Fibroblast of peridontal ligament (primary cell): Measurements from ENCODE around the gene MIPEP.
"Not testable (repeated sequence)": the region's sequence is repeated elsewhere in the genome, so short reads cannot be mapped to it uniquely, and the experiment has no call there.

Experiments
- DNase-seq: peaks from one replicate; pipeline ENCODE4 v3.0.0-alpha.2; 2010; ENCODE audit errors: extremely low read depth

The MIPEP gene

DNA sequence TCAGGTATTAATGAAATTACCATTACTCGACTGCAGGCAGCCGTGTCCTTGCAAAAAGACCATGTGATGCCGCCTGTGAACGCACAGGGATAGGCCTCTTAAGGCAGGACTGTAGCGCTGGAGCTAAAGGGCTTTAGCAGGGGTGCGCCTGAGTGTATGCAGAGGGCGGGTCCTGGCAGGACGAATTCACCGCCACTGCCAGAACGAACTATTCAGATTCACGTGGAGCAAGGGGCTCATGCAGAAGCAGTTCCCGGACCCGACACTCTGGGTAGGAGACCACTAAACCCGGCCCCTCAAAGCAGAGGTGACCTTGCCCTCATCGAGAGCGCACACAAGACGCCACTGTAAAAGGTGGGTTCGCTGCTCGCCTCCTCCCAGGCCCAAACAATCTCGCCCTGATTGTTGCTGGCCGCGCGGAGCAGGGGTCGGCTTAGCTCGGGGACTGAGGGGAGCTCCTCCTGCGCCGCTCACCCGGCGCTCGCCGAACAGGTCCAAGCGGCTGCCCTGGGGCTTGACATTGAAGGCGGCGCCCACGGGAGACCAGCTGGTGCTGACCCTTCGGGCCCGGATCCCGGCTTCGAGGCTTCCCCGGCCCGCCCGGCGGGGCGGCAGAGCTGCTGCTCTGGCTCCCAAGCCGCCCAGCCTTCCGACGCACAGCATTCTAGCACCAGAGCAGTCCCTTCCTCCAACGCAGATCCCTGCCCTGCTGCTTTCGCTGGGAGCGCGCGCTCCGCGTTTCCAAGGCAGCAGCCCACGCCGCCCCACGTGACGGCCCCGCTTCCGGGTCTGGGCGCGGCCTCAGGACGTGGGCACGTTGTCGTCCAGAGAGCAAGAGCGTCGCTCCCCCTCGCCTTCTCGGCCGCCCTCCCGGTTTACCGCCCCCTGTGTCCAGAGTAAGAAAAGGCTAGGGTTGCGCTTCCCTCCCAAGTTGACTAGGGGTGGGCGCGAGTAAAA, at the start of gene MIPEP:
Gene MIPEP (minus strand): TSS at position 743 of the 957 bp plus-strand sequence. CDS start 80 bp downstream, at position 663.
- peak; percentile 91 for DNase-seq

DNA sequence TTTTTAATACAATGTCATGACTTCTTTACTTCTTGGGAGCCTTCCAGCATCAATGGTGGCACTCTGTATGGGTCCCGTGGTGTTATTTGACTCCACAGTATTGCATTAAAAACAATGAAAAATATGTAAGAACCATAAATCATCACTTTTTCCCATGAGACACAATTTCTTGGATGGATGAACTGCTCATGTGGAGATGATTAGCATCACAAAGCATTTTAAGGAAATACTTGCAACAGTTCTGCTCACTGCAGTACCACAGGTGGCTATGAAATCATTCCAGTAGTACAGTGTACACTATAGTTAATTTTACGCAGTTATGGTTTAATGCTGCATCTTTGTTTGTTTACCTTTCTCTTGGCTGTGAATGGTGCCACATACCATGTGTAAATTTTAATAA, 45.3 kb upstream of the MIPEP start:
- DNase-seq: peak; percentile 96

DNA sequence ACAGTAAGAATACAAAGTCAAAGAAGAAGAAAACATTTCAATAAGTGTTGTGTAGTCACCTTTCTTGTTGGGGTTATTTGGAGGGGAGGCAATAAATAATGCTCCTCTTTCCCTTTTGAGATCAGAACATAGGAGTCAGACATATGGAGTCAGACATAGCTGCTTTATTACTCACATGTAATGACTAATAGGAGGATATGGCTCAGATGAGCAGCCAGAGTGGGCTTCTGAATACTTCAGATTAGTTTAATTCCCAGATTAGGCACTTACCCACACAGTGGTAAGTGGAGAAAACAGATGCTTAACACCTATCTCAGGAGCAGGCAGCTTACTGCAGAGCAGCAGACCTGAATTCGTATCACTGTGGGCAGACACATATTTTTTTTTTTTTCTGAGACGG, 39.8 kb upstream of the MIPEP start:
- DNase-seq: peak; percentile 53

DNA sequence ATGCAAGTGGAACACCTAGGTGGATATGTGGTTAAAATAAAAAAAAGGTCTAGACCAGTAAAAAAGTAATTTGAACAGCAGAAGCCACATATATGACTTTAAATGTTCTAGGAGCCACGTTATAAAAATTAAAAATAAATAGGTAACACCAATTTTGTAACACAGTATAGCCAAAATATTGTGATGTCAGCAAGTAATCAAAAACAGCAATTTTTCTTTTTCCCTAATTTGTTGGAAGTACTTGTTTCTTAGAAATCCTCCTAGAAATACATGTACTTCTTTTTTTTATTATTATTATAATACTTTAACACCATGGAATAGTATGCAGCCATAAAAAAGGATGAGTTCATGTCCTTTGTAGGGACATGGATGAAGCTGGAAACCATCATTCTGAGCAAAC, 33.8 kb upstream of the MIPEP start:
- DNase-seq: no peak

DNA sequence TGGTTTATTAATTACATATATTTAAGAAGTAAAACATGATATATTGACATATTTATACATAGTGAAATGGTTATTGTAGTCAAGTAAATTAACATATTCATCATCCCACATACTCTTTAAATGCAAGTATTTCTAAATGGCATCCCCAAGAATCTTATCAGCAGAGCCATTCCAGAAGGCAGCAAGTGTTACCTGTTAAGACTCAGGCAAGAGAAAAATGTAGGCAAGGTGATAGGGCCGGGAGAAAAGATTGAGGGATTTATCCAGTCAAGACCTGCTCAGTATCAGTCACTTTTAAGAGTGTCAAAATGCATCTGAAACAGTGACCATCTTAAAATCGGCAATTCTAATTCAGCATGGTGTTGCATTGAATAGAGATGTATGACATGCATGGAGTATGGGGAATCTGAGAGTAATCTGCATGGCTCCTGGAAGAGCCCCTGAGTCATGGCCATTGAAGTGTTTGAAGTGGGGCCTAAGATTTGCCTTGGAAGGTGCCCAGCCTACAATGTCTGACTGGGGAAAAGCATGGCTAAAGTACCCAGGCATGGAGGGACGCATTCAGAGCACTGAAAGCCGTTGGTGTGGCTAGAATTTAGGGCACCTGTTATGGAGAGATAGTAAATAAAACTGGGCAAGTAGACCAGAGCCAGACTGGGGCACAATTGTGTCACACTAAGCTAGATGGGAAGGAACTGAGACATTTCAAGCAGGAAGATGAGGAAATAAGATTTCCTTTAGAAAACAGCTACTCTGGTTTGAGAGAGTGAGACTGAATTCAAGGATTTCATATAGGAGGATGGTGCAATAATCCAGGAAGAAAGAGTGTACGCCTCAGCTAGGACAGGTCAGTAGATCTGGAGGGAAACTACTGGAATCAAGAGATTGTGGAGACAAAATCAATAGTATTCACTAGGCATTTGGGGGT, 33.1 kb upstream of the MIPEP start:
- DNase-seq: no peak

DNA sequence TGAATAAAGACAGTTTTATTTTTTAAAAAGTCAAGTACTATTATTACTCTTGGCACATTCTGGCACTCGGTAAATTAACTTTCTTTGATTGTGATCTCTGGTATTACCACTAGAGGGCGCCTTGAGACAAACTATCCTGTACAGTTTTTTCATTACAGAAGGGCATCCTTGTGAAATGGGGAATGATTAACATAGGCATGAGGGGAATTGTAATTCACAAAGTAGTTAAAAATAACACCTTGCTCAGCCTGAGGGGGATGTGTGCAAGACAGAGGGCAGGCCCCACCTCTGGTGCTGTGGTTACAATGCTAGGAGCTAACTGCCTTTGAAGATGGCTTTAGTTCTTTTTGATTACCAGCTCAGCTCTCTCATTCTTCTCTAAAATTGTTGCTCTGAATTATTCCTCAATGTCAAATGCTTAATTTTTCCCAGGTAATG, 32.3 kb upstream of the MIPEP start:
- peak; percentile 75 for DNase-seq

DNA sequence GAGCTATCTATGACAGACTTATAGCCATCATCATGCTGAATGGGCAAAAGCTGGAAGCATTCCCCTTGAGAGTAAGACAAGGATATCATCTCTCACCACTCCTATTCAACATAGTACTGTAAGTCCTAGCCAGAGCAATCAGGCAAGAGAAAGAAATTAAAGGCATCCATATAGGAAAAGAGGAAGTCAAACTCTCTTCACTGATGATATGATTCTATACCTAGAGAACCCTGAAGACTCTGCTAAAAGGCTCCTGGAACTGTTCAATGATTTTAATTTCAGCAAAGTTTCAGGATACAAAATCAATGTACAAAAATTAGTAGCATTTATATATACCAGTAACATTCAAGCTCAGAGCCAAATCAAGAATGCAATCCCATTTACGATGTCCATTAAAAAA, 29.8 kb upstream of the MIPEP start:
- DNase-seq: no peak

DNA sequence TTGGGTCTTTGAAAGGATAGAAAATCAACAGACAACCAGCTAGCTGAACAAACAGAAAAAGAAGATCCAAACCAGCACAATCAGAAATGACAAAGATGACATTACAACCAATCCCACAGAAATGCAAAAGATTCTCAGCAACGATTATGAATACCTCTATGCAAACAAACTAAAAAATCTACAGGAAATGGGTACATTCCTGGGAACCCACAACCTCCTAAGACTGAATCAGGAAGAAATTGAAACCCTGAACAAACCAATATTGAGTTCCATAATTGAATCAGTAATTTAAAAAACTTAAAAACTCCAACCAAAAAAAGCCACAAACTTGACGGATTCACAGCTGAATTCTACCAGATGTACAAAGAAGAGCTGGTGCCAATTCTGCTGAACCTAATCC, 29.0 kb upstream of the MIPEP start:
- DNase-seq: peak; percentile 55

DNA sequence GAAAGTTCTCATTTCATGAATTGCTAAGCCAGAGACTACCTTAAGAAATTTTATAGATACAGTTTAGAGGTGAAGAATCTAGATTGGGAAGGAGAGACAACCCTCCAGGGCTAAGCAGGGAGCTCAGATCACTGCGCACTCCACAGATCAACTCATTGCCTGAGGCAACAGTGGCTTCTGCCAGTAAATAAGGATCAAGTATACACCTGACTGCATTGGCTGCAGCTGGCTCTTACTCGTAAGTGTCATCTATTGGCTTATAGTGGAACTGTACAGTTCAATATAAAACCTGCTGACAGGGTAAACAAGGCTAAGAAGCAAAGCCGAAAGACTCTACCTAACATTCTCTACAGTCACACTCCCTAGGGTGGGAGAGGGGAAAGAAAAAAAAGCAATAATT, 26.1 kb upstream of the MIPEP start:
- DNase-seq: no peak

DNA sequence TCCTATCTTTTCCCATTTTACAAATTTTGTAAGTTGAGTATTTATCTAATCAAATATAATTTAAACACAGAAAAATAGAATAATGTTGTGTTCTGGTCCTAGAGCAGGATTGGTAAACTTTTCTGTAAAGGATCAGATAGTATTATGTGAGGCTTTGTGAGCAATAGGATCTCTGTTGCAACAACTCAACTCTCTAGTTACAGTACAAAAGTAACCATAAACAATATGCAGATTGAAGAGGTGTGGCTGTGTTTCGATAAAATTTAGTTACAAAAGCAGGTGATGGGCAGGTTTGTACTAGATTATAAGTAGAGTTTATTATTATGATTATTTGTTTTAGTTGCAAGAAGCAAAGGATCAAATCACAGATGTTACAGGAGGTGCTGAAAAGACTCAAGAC, 23.3 kb upstream of the MIPEP start:
- no peak for DNase-seq

DNA sequence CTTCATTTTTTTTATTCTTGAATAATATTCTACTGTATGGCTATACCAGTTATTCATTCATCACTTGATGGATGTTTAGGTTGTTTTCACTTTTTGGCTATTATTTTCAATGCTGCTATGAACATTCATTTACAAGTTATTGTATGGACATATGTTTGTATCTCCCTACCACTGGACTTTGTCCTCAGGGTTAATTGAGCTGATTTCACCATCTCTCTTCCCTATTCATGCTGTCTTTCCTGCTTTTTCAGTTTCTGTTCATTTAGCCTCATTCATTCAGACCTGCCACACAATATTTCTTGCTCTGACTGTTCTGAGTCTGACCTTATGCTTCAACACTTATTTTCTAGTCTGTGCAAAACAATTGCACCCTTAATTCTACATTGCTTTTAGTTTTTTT, 20.4 kb upstream of the MIPEP start:
- no peak for DNase-seq

DNA sequence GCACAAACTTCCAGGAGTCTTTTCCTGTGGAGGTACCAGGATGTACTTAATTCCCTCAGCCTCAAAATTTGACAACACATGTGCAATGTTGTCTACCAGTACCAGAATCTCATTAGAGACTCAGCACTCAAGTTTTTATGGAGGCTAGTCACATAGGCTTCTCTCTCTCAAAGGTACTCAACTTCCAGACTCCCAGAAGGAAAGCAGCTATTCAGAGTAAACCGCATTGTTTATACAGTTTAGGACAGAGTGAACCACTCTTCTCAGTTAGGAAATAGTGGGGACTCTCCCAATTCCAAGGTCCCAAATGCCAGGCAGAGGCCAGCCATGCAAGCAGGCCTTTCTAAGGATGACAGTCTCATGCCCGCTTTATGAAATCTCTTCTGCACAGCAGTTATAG, 16.6 kb upstream of the MIPEP start:
- DNase-seq: no peak

DNA sequence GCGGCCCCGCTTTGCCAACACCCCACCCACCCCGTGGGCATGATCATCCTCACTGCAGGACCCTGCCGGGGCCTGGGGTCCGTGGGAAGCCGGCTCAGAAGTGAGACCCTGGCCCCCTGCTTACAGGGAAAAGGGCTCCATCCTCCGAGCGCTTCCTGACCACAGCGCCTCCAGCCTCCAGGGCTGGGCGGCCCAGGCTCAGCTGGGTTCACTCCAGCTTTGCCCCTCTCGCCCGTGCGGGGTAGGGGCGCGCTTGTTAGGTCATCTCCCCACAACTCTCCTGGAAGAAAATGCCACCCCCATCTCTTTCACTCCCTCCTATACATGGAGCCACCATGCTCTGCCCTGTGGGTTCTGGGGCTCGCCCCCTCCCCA, 14.7 kb upstream of the MIPEP start:
- no peak for DNase-seq

DNA sequence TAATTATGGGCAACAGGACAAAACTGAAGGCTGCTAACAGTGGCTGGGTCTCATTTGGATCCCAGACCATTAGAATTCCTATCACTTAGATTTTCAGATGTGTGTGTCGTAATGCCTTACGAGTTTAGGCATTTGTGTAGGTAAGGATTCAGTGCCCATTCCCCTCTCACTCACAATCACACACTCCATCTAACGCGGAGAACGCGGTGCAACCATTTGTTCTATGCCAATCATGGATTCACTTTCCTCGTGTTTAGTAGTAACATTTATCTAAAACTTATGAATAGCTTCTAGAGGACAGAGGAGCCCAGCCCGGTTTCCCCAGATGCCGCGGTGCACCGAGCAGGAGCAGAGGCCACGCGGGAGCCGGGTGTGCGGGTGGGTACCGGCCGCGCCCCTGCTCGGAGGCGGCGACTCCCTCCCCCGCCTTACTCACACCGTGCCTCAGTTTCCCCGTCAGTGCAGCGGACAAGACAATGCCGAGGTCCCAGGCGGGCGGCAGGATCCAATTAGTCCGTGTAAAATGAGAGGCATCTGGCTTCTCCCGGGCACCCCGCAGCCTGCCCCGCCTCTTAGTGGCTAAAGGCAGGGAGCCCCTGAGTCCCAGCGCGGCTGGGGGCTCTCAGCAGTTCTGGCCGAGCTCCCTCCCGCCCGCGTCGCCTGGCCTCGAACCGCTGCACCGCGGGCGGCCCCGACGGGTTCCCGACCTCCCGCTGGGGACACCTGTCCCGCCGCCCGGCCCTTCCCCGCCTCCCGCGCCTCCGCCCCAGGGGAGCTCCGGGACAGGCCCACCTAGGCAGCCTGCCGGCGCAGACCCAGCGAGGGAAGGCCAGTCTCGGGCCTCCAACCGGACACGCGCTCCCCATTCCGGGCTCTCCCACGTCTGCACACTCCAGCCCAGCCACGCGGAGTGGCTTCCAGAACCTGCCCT, 14.0 kb upstream of the MIPEP start:
- DNase-seq: no peak

DNA sequence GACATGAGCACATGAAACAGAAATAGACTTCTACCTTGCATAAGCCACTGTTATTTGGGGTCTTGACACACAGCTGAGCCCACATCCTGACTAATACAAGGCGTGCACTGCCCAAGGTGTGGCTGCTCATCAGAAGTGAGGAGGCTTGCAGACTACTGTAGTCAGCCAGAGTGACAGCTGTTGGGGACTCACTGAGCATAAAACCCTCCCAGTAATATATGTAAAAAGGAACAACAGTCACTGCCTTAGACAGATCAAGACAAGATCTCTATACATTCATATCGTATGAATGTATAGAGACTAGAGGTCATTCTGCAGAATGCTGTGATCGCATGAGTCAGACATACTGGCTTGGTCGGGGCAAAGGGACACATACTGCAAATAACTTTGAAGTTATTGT, 12.2 kb upstream of the MIPEP start:
- no peak for DNase-seq

DNA sequence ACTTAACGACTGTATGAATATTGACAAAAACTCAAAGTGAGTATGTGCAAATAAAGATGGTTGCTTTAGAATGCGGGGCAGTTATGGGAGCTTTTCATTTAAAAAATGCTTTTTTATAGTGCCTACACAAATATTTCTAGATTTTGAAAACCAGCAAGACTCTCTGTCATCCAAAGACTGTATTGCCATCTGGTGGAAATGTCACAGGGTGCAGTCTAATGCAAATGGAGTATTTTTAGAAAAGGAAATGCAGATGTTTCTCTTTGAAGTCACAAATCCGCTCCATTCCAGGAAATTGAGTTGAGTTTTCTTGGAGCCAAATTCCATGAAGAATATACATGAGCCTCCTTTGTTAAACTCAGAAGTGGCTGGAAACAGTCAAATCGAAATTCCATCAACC, 10.4 kb upstream of the MIPEP start:
- peak; percentile 75 for DNase-seq

DNA sequence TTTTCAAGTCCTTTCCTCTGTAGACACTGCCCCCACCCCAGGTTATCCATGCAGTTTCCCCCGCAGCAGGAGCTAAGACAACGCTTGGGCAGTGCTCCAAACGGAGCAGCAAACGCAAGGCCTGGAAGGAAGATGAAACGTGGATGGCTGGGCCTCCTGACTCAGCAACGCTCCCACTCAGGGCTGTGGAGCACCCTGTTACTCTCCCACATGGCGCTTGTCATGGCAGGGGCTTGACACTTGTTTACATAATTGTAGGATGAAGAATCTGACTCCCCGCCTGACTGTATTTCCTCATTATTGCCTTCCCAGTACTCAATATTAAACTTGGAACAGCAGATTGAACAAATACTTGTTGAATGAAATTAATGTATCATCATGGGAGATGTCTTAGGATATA, 8.9 kb upstream of the MIPEP start:
- no peak for DNase-seq

DNA sequence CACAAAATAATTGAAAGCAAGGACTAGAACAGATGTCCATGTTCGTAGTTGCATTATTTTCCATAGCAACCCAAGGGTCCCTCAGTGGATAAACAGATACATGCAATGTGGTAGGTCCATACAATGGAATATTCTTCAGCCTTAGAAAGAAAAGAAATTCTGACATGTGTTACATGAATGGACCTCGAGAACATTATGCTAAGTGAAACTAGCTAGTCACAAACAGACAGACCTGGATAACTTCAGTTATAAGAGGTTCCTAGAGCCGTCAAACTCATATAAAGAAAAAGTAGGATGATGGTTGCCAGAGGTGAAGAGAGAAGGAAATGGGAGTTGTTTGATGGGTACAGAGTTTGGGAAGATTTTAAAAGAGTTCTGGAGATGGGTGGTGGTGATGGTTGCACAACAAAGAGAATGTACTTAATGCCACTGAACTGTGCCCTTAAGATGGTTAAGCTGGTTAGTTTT, 8.3 kb upstream of the MIPEP start, which contains the start of gene C1QTNF9B:
Gene C1QTNF9B (minus strand): TSS at position 51 of the 468 bp plus-strand sequence.
- DNase-seq: not testable (repeated sequence)

DNA sequence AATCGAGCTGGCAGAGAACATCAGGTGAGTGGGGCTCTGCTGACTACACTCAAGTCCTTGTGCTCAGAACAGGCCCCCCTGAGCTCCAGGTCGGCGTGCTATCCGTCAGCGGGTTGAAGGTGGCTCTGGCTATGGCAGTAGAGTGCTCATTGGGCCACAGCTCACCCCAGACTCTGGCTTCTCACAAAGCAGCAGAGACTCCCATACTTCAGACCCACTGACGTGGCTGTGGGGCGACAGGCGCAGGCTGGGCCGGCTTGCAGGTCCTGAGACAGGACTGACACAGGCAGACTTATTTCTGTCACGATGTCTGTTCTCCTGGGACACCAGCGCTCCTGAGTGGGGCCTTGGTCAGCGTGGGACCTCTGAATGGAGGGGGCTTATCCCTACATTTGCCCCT, 5.5 kb upstream of the MIPEP start:
- DNase-seq: not testable (repeated sequence)

DNA sequence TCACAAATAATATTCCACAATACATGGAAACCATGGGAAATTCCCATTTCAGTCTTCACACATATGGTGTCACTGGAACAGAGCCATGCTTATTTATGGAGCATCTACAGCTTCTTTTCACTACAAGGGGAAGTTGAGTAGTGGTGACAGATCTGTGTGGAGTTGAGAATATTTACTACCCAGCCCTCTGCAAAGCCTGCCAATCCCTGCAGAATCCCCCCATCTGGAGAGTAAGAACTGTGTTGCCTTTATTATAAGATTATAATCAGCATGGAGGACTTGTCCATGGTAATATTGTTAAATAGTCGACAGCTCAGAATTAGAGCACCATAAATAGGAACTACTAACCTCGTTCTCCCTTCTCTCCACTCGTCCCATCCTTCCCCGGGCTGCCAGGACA, 4.6 kb upstream of the MIPEP start:
- DNase-seq: not testable (repeated sequence)
